BLaER1 (cell line): ENCODE data around the gene NPY.
"Not testable (repeated sequence)": the region's sequence is repeated elsewhere in the genome, so short reads cannot be mapped to it uniquely, and the experiment has no call there.

Source experiments
- H3K27ac ChIP-seq: shearing (Covaris generic); formaldehyde crosslinking; 2 replicates; pipeline ENCODE4 v1.8.1; 2022
- H3K27me3 ChIP-seq: shearing (Covaris generic); formaldehyde crosslinking; 2 replicates; pipeline ENCODE4 v1.8.1; 2022
- H3K36me3 ChIP-seq: shearing (Covaris generic); formaldehyde crosslinking; 2 replicates; pipeline ENCODE4 v1.8.1; 2022
- H3K4me1 ChIP-seq: shearing (Covaris generic); formaldehyde crosslinking; 2 replicates; pipeline ENCODE4 v1.8.1; 2022
- H3K4me2 ChIP-seq: shearing (Covaris generic); formaldehyde crosslinking; 2 replicates; pipeline ENCODE4 v1.8.1; 2022
- H3K4me3 ChIP-seq: shearing (Covaris generic); formaldehyde crosslinking; 2 replicates; pipeline ENCODE4 v1.8.1; 2022
- H3K9ac ChIP-seq: shearing (Covaris generic); formaldehyde crosslinking; 2 replicates; pipeline ENCODE4 v1.8.1; 2022
- H3K9me3 ChIP-seq: shearing (Covaris generic); formaldehyde crosslinking; 2 replicates; pipeline ENCODE4 v1.8.1; 2022
- H4K20me1 ChIP-seq: shearing (Covaris generic); formaldehyde crosslinking; 2 replicates; pipeline ENCODE4 v1.8.1; 2022
- Cebpa-rat ChIP-seq: shearing (Covaris generic); IDR thresholded peaks from 2 replicates; pipeline ENCODE4 v1.8.1; 2022

Gene NPY

GRCh38 chr7:24283897-24284698 is at the start of gene NPY:
Gene NPY (plus strand): TSS chr7:24284190. CDS start chr7:24285241, 1,051 bp downstream.
- H3K27ac ChIP-seq: peak within 1 kb of the TSS; percentile 95
- TF ChIP-seq Cebpa-rat: no peak
- H3K27me3 ChIP-seq: peaks cover 20% of the 10 kb centered on the region
- no peaks in the 10 kb centered on the region for H3K36me3 ChIP-seq
- H4K20me1 ChIP-seq: no peaks in the 10 kb centered on the region
- peak within 1 kb of the TSS; percentile 88 for H3K9ac ChIP-seq
- peaks cover 45% of the 10 kb centered on the region for H3K4me1 ChIP-seq
- peaks cover under 1% of the 10 kb centered on the region; the same call in 1 of the 2 replicates for H3K9me3 ChIP-seq
- H3K4me3 ChIP-seq: peak within 1 kb of the TSS; percentile 72
- H3K4me2 ChIP-seq: peak within 1 kb of the TSS; percentile 89

- Histone ChIP-seq H3K27me3 (no peaks in the 10 kb centered on the region), H3K9ac (no peak overlapping the region), H3K9me3 (0 out of 2 replicates have a peak, but pooled peaks cover 4% of the 10 kb centered on the region), H3K4me1 (no peaks in the 10 kb centered on the region), H3K4me2 (no peak overlapping the region), H3K36me3 (no peaks in the 10 kb centered on the region), H3K27ac (no peak overlapping the region), H3K4me3 (no peak overlapping the region), H4K20me1 (no peaks in the 10 kb centered on the region)
- no peak for TF ChIP-seq Cebpa-rat
Observed at GRCh38 chr7:24239260-24239659, 44.7 kb upstream of the NPY start.

GRCh38 chr7:24241206-24241605 is 42.8 kb upstream of the NPY start:
- Histone ChIP-seq H3K4me3 (no peak overlapping the region), H3K9me3 (0 out of 2 replicates have a peak, but pooled peaks cover 4% of the 10 kb centered on the region), H3K9ac (no peak overlapping the region), H3K27ac (no peak overlapping the region), H3K27me3 (no peaks in the 10 kb centered on the region), H3K4me1 (no peaks in the 10 kb centered on the region), H3K36me3 (no peaks in the 10 kb centered on the region), H3K4me2 (no peak overlapping the region), H4K20me1 (no peaks in the 10 kb centered on the region)
- TF ChIP-seq Cebpa-rat: no peak

GRCh38 chr7:24244554-24244953 is 39.4 kb upstream of the NPY start:
- H3K4me3 ChIP-seq: no peak overlapping the region
- 0 out of 2 replicates have a peak, but pooled peaks cover 16% of the 10 kb centered on the region for H3K9me3 ChIP-seq
- H3K9ac ChIP-seq: no peak overlapping the region
- no peak overlapping the region for H3K4me2 ChIP-seq
- H3K36me3 ChIP-seq: no peaks in the 10 kb centered on the region
- H3K27me3 ChIP-seq: no peaks in the 10 kb centered on the region
- no peak overlapping the region for H3K27ac ChIP-seq
- no peaks in the 10 kb centered on the region for H3K4me1 ChIP-seq
- no peaks in the 10 kb centered on the region for H4K20me1 ChIP-seq
- no peak for TF ChIP-seq Cebpa-rat

GRCh38 chr7:24245362-24245761 is 38.6 kb upstream of the NPY start:
- H3K27ac ChIP-seq: no peak overlapping the region
- peaks cover 18% of the 10 kb centered on the region for H3K9me3 ChIP-seq
- no peak overlapping the region for H3K9ac ChIP-seq
- H3K36me3 ChIP-seq: no peaks in the 10 kb centered on the region
- H3K4me3 ChIP-seq: no peak overlapping the region
- H3K27me3 ChIP-seq: no peaks in the 10 kb centered on the region
- H3K4me1 ChIP-seq: no peaks in the 10 kb centered on the region
- H3K4me2 ChIP-seq: no peak overlapping the region
- H4K20me1 ChIP-seq: no peaks in the 10 kb centered on the region
- TF ChIP-seq Cebpa-rat: no peak

- no peak for TF ChIP-seq Cebpa-rat
- Histone ChIP-seq H3K27me3 (no peaks in the 10 kb centered on the region), H3K4me3 (no peak overlapping the region), H4K20me1 (no peaks in the 10 kb centered on the region), H3K9me3 (peaks cover 50% of the 10 kb centered on the region), H3K27ac (no peak overlapping the region), H3K9ac (no peak overlapping the region), H3K36me3 (no peaks in the 10 kb centered on the region), H3K4me1 (peaks cover 13% of the 10 kb centered on the region), H3K4me2 (no peak overlapping the region)
Observed at GRCh38 chr7:24249266-24249665, 34.7 kb upstream of the NPY start.

- H3K9ac ChIP-seq: no peak overlapping the region
- H3K4me3 ChIP-seq: no peak overlapping the region
- no peaks in the 10 kb centered on the region for H3K27me3 ChIP-seq
- no peaks in the 10 kb centered on the region for H4K20me1 ChIP-seq
- H3K4me2 ChIP-seq: no peak overlapping the region
- TF ChIP-seq Cebpa-rat: no peak
- no peaks in the 10 kb centered on the region for H3K36me3 ChIP-seq
- H3K27ac ChIP-seq: no peak overlapping the region
- H3K4me1 ChIP-seq: peaks cover 33% of the 10 kb centered on the region
- H3K9me3 ChIP-seq: peaks cover 50% of the 10 kb centered on the region
Observed at GRCh38 chr7:24251568-24251967, 32.4 kb upstream of the NPY start.

- Histone ChIP-seq H3K4me1 (peaks cover 33% of the 10 kb centered on the region), H3K9me3 (peaks cover 39% of the 10 kb centered on the region), H3K27me3 (no peaks in the 10 kb centered on the region), H3K36me3 (no peaks in the 10 kb centered on the region), H4K20me1 (no peaks in the 10 kb centered on the region), H3K27ac (peak overlapping the region; percentile 54; the same call in 1 of the 2 replicates), H3K4me2 (peak overlapping the region; percentile 75), H3K4me3 (no peak overlapping the region), H3K9ac (no peak overlapping the region)
- TF ChIP-seq Cebpa-rat: no peak
Observed at GRCh38 chr7:24255139-24255538, 28.9 kb upstream of the NPY start.

- H3K27ac ChIP-seq, H3K4me2 ChIP-seq, H3K9me3 ChIP-seq, H3K36me3 ChIP-seq, H3K9ac ChIP-seq, H3K4me3 ChIP-seq, H3K27me3 ChIP-seq, H4K20me1 ChIP-seq: not testable (repeated sequence)
- H3K4me1 ChIP-seq: peaks cover 27% of the 10 kb centered on the region
Observed at GRCh38 chr7:24258324-24258723, 25.7 kb upstream of the NPY start.

GRCh38 chr7:24271938-24272337 is 12.1 kb upstream of the NPY start:
- H3K9me3 ChIP-seq: peaks cover 15% of the 10 kb centered on the region
- H3K4me1 ChIP-seq: peaks cover 12% of the 10 kb centered on the region
- H3K36me3 ChIP-seq: no peaks in the 10 kb centered on the region
- H3K27me3 ChIP-seq: no peaks in the 10 kb centered on the region
- H3K9ac ChIP-seq: no peak overlapping the region
- H3K4me2 ChIP-seq: peak overlapping the region; percentile 31
- H3K27ac ChIP-seq: no peak overlapping the region
- no peak for TF ChIP-seq Cebpa-rat
- no peak overlapping the region for H3K4me3 ChIP-seq
- no peaks in the 10 kb centered on the region for H4K20me1 ChIP-seq
